Muscle of leg (tissue), 11 donors: ENCODE measurements around the gene ARMC9. TPM values are rescaled to one million over a fixed set of nuclear protein-coding genes. Genes with fewer than 3 reads are reported as not detected.
"Not testable (repeated sequence)": the region's sequence is repeated elsewhere in the genome, so short reads cannot be mapped to it uniquely, and the experiment has no call there.

ENCODE experiments used
- DNase-seq: peaks from one replicate; pipeline ENCODE4 v3.0.0; 2013
- H3K27ac ChIP-seq: one replicate; pipeline ENCODE4 v1.5.1; 2013; ENCODE audit warnings: mild to moderate bottlenecking, low read length, control low read depth
- H3K27me3 ChIP-seq: one replicate; pipeline ENCODE4 v1.6.1; 2013; ENCODE audit warnings: low read length; ENCODE audit not compliant: control insufficient read depth, insufficient read depth
- H3K36me3 ChIP-seq: one replicate; pipeline ENCODE4 v1.6.1; 2013; ENCODE audit warnings: low read length; ENCODE audit not compliant: control insufficient read depth, insufficient read depth
- H3K4me1 ChIP-seq: one replicate; pipeline ENCODE4 v1.6.1; 2013; ENCODE audit warnings: low read length; ENCODE audit not compliant: control insufficient read depth, insufficient read depth
- H3K4me3 ChIP-seq: one replicate; pipeline ENCODE4 v1.5.1; 2013; ENCODE audit warnings: low read length, control low read depth
- H3K9me3 ChIP-seq: replicated peaks from 2 replicates; pipeline ENCODE4 v1.6.1; 2013; ENCODE audit warnings: low read depth, low read length; ENCODE audit not compliant: control insufficient read depth
- WGBS: methylation state at CpG from one replicate; pipeline ENCODE4 v1.1.5; 2013; ENCODE audit warnings: missing lambda C conversion rate; ENCODE audit not compliant: insufficient coverage; 5-methylcytosine and 5-hydroxymethylcytosine counted together
- polyA plus RNA-seq, 8 donors: library from polyadenylated mRNA; unstranded; fragments of 120-200 nt; gene quantifications; one replicate each; pipeline versions ENCODE4 v1.2.1 to v1.2.3, GENCODE V29; 2013; ENCODE audit warnings: inconsistent platforms in 1 of 8, low replicate concordance in 1 of 8; ENCODE audit not compliant: insufficient read length in 8 of 8, insufficient read depth in 1 of 8
- total RNA-seq: library from RNA; stranded (reverse); fragments of 120-200 nt; gene quantifications from one replicate; pipeline ENCODE4 v1.2.4, GENCODE V29; 2013

The ARMC9 gene
- total and polyA plus RNA-seq, 9 donors, result 3.6 to 9.4 (median 5.3) TPM

GRCh38 chr2:231401101-231401500 is 202.7 kb downstream of the ARMC9 start:
- H3K27me3 ChIP-seq, result peaks cover 21% of the 10 kb centered on the region
- peaks cover 14% of the 10 kb centered on the region for H3K4me1 ChIP-seq
- H3K36me3 ChIP-seq, H3K9me3 ChIP-seq, DNase-seq, H3K27ac ChIP-seq, H3K4me3 ChIP-seq: not testable (repeated sequence)
- WGBS, result 62% methylated on average over 15 of the region's 23 CpGs

DNA sequence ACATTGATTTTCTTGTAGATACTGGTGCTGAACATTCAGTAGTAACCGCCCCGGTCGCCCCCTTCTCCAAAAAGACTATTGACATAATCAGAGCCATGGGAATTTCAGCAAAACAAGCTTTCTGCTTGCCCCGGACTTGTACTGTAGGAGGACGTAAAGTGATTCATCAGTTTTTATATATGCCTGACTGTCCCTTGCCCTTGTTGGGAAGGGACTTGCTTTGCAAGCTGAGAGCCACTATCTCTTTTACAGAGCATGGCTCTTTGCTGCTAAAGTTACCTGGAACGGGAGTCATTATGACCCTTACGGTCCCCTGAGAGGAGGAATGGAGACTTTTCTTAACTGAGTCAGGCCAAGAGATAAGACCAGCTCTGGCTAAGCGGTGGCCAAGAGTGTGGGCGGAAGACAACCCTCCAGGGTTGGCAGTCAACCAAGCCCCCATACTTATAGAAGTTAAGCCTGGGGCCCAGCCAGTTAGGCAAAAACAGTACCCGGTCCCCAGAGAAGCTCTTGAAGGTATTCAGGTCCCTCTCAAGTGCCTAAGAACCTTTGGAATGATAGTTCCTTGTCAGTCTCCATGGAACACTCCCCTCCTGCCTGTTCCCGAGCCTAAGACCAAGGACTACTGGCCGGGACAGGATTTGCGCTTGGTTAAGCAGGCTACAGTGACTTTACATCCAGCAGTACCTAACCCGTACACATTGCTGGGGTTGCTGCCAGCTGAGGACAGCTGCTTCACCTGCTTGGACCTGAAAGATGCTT is 205.2 kb downstream of the ARMC9 start:
- not testable (repeated sequence) for H3K36me3 ChIP-seq, H3K4me3 ChIP-seq, DNase-seq, H3K27me3 ChIP-seq, H3K9me3 ChIP-seq, H3K27ac ChIP-seq
- H3K4me1 ChIP-seq, result peaks cover 12% of the 10 kb centered on the region
- 61% methylated on average over 9 of the region's 14 CpGs for WGBS

GRCh38 chr2:231404183-231404578 is 205.8 kb downstream of the ARMC9 start:
- not testable (repeated sequence) for H3K9me3 ChIP-seq, H3K36me3 ChIP-seq, H3K27ac ChIP-seq, H3K4me3 ChIP-seq, DNase-seq, H3K27me3 ChIP-seq
- H3K4me1 ChIP-seq, result peaks cover 12% of the 10 kb centered on the region
- 83% methylated on average over 9 of the region's 16 CpGs for WGBS

- not testable (repeated sequence) for H3K4me1 ChIP-seq, H3K27ac ChIP-seq, DNase-seq, H3K27me3 ChIP-seq, H3K9me3 ChIP-seq, H3K36me3 ChIP-seq, H3K4me3 ChIP-seq
- 27% methylated on average over 8 of the region's 16 CpGs for WGBS
These were observed 207.4 kb downstream of the ARMC9 start for GRCh38 chr2:231405601-231406367.

- H3K9me3 ChIP-seq, H3K27me3 ChIP-seq, H3K4me3 ChIP-seq, H3K27ac ChIP-seq, H3K4me1 ChIP-seq, DNase-seq, H3K36me3 ChIP-seq: not testable (repeated sequence)
- 78% methylated on average over 1 of the region's 5 CpGs for WGBS
These were observed 209.3 kb downstream of the ARMC9 start for GRCh38 chr2:231407686-231408085.

- H3K36me3 ChIP-seq, H3K27ac ChIP-seq, H3K9me3 ChIP-seq, H3K4me3 ChIP-seq, DNase-seq: not testable (repeated sequence)
- WGBS, result no CpG with 5 or more reads among the region's 9 CpGs
- H3K27me3 ChIP-seq, result peaks cover 11% of the 10 kb centered on the region
- H3K4me1 ChIP-seq, result peaks cover 11% of the 10 kb centered on the region
These were observed 209.9 kb downstream of the ARMC9 start for GRCh38 chr2:231408304-231408703.

GRCh38 chr2:231409776-231410175 is 211.3 kb downstream of the ARMC9 start:
- Histone ChIP-seq H3K27ac (no peak overlapping the region), H3K27me3 (peaks cover 11% of the 10 kb centered on the region), H3K4me3 (no peak overlapping the region), H3K4me1 (peaks cover 11% of the 10 kb centered on the region), H3K36me3 (no peaks in the 10 kb centered on the region), H3K9me3 (peaks cover 7% of the 10 kb centered on the region)
- 100% methylated on average over 3 of the region's 5 CpGs for WGBS
- no peak for DNase-seq

DNA sequence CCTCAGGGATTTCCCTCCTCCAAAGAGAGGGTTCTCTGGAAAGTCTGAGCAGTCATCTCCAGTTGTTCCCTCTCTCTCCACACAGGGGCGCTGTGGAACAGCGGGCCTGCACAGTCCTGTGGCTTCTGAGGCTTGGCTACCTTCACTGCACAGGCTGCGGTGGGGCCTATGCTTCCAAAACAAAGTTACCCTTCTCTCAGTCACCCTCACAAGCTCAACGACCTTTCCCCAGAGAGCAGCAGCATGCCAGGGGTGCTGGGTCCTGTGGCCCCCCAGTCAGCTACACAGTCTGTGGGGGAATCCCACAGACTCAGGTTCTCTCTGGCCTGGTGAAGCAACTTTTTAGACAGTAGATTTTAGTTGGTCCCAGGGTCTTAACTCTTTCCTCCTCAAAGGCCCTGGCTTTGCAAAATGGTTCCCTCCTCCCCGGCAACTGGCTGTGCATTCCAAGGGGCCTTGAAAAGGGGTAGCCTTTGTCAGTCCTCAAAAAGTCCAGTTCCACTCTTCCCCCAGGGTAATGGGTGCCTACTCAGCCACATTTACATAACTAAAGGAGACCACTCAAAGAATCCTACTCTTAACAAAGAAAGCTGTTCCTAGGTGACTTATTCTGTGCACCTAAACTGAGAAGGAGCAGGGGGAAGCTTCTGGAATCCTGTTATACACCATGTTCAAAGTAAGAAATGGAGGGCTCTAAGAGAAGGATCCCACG is 212.0 kb downstream of the ARMC9 start:
- DNase-seq, result no peak
- no peaks in the 10 kb centered on the region for H3K36me3 ChIP-seq
- no peak overlapping the region for H3K27ac ChIP-seq
- peaks cover 11% of the 10 kb centered on the region for H3K27me3 ChIP-seq
- no peak overlapping the region for H3K4me3 ChIP-seq
- peaks cover 13% of the 10 kb centered on the region for H3K4me1 ChIP-seq
- H3K9me3 ChIP-seq, result peaks cover 7% of the 10 kb centered on the region
- 65% methylated on average over 4 of the region's 6 CpGs for WGBS

DNA sequence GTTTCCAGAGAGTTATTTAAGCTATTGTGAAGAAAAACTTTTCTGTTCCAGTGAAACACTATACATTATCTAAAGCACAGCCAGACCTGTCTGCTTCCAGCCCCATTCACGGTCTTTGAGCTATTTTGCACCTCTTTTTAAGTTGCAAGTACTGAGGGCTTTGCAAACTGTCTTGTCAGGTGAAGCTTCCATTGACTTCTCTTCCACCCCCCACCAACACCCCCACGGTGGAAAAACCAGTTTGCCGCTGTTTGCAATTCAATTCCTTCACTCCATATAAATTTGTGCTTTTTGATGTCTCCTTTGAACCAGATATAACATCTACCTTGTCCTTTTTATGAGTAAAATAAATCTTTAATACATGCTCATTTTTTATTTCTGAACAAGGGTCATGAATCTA is 212.8 kb downstream of the ARMC9 start:
- H3K4me3 ChIP-seq, result no peak overlapping the region
- 27% methylated on average over 2 of the region's 3 CpGs for WGBS
- H3K4me1 ChIP-seq, result peaks cover 13% of the 10 kb centered on the region
- H3K36me3 ChIP-seq, result no peaks in the 10 kb centered on the region
- peaks cover 7% of the 10 kb centered on the region for H3K9me3 ChIP-seq
- H3K27me3 ChIP-seq, result peaks cover 11% of the 10 kb centered on the region
- H3K27ac ChIP-seq, result no peak overlapping the region
- no peak for DNase-seq
